GM18951 (cell line): Measurements from ENCODE around the gene LIFR.
"Not testable (repeated sequence)": the region's sequence is repeated elsewhere in the genome, so short reads cannot be mapped to it uniquely, and the experiment has no call there.

ENCODE experiments used
- POLR2A ChIP-seq: IDR thresholded peaks from 4 replicates; pipeline ENCODE4 v1.6.1; 2011; ENCODE audit warnings: mild to moderate bottlenecking; ENCODE audit not compliant: insufficient read length, insufficient read depth; ENCODE audit errors: extremely low read depth
- in situ Hi-C: fragments of 300-500 bp; cut with MboI; formaldehyde crosslinking; loops from one replicate; pipeline ENCODE4 v1.12.0; 2022; ENCODE audit warnings: low sequenced_read_pairs, mixed read lengths, inconsistent platforms; ENCODE audit not compliant: unreplicated experiment

LIFR gene

GRCh38 chr5:38535248-38535750, 21.1 kb downstream of the LIFR start:
- TF ChIP-seq POLR2A, result no peak
- in situ Hi-C loops, result no loop called here

GRCh38 chr5:38534156-38534453, 22.3 kb downstream of the LIFR start:
- TF ChIP-seq POLR2A, result no peak
- in situ Hi-C loops, result no loop called here

GRCh38 chr5:38533286-38534155, 22.9 kb downstream of the LIFR start:
- in situ Hi-C loops, result no loop called here
- TF ChIP-seq POLR2A, result no peak

GRCh38 chr5:38532165-38532669, 24.2 kb downstream of the LIFR start:
- in situ Hi-C loops, result no loop called here
- TF ChIP-seq POLR2A, result no peak

- in situ Hi-C loops, result no loop called here
- TF ChIP-seq POLR2A, result no peak
These were observed 24.9 kb downstream of the LIFR start for GRCh38 chr5:38531518-38531917.

- TF ChIP-seq POLR2A, result no peak
- in situ Hi-C loops, result no loop called here
These were observed 26.3 kb downstream of the LIFR start for GRCh38 chr5:38529955-38530646.

- TF ChIP-seq POLR2A, result no peak
- in situ Hi-C loops, result no loop called here
These were observed 28.2 kb downstream of the LIFR start for GRCh38 chr5:38528162-38528703.

- no peak for TF ChIP-seq POLR2A
- in situ Hi-C loops, result no loop called here
These were observed 29.0 kb downstream of the LIFR start for GRCh38 chr5:38527475-38527874.

GRCh38 chr5:38524022-38524421, 32.4 kb downstream of the LIFR start:
- in situ Hi-C loops, result no loop called here
- TF ChIP-seq POLR2A, result no peak

GRCh38 chr5:38519476-38519875, 37.0 kb downstream of the LIFR start:
- in situ Hi-C loops, result no loop called here
- no peak for TF ChIP-seq POLR2A

GRCh38 chr5:38518341-38518740, 38.1 kb downstream of the LIFR start:
- in situ Hi-C loops, result no loop called here
- no peak for TF ChIP-seq POLR2A

GRCh38 chr5:38516649-38517048, 39.8 kb downstream of the LIFR start:
- in situ Hi-C loops, result not testable (repeated sequence)

- TF ChIP-seq POLR2A, result no peak
- in situ Hi-C loops, result no loop called here
These were observed 40.8 kb downstream of the LIFR start for GRCh38 chr5:38515646-38516045.

GRCh38 chr5:38515092-38515491, 41.4 kb downstream of the LIFR start:
- TF ChIP-seq POLR2A, result no peak
- in situ Hi-C loops, result no loop called here
